SW480 (cell line): ENCODE results near the gene CKAP2L.
"Not testable (repeated sequence)": the region's sequence is repeated elsewhere in the genome, so short reads cannot be mapped to it uniquely, and the experiment has no call there.

Experiments used
- DNase-seq: peaks from one replicate; pipeline ENCODE4 v3.0.0-alpha.2; 2016; ENCODE audit warnings: low spot score

The CKAP2L gene

DNA sequence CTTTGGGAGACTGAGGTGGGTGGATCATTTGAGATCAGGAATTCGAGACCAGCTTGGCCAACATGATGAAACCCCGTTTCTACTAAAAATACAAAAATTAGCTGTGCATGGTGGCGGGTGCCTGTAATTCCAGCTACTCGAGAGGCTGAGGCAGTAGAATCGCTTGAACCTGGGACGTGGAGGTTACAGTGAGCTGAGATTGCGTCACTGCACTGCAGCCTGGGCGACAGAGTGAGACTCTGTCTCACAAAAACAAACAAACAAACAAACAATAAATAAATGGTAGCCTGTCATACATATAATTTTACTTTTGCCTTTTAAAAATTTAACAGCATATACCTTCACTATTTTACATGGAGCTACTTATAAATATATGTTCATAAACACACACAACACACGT lies 57.5 kb downstream of the CKAP2L start:
- DNase-seq, result not testable (repeated sequence)

GRCh38 chr2:112706170-112706664 lies 58.2 kb downstream of the CKAP2L start:
- DNase-seq, result peak; percentile 75

DNA sequence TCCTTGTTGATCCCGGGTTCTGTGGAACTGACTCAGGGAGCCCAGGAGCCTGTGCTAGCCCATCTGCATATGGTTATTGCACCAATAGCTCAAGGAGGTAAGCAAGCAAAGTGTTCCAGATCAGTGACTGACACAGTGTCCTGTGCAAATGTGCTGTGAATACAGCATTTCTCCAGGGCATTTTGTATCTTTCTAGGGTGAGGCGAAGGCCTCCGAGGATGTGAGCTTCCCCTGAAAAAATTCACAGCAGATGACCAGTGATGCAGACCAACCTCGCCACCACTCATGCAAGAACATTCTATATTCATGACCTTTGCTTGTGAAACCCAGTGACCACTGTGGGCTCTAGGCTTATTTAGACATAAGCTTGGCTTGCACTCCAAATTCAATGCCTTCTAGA lies 58.8 kb downstream of the CKAP2L start:
- no peak for DNase-seq

DNA sequence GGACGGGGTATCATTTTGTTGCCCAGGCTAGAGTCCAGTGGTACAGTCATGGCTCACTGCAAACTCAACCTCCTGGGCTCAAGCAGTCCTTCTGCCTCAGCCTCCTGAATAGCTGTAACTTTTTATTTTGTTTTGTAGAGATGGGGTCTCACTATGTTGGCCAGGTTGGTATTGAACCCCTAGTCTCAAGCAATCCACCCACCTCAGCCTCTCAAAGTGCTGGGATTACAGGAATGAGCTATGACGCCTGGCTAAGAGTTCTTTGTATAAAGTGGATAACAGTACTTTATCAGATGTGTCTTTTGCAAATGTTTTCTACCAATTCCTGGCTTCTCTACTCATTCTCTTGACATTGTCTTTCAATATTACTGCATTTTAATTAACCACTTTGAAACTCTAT lies 60.7 kb downstream of the CKAP2L start:
- no peak for DNase-seq

GRCh38 chr2:112701052-112701451 lies 63.4 kb downstream of the CKAP2L start:
- no peak for DNase-seq

DNA sequence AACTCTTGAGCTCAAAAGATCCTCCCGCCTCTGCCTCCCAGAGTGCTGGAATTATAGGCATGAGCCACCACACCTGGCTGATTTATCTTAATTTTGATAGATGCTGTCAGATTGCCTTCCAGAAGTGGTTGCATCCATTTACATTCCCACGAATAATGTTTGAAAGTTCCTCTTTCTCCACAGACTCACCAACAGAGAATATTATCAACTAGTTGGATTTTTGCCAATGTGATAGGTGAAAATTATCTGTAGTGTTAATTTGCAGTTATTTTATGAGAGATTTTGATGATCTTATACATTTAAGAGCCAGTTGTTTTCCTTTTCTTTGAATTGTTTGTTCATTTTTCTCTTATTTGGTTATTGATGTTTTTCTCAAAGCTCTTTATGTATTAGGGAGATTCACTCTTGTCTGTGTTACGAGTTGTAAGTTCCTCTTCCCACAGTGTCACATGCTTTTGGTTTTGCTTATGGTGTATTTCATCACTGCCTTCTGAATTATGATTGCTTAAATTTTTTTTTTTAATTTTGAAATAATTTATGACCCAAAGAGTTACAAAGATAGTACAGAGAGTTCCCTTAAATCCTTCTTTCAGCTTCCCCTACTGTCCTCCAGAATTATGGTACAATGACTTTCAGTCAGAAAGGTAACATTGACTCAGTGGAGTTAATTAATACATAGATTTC lies 64.3 kb downstream of the CKAP2L start:
- DNase-seq, result no peak

DNA sequence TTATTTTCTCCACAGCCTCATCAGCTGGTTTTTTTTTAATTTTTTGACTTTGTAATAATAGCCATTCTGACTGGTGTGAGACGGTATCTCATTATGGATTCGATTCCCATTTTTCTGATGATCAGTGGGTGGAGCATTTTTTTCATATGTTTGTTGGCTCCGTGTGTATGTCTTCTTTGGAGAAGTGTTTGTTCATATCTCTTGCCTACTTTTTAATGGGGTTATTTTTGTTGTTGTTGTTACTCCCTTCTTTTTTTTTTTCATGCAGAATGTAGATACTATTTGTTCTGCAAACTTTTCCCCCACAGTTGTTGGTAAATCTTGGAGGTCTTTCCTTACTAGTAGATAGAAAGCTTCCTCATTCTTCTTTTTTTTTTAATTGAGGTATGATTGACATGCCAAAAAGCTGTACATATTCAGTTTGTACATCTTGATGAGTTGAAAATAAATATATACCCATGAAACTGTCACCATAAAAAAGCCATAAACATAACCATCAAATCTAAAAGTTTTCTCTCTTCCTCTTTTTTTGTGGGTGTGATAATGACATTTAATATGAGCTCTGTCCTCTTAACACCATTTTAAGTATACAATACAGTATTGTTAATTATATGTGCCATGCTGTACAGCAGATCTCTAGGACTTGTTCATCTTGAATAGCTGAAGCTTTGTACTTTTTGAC lies 65.4 kb downstream of the CKAP2L start:
- DNase-seq, result no peak

DNA sequence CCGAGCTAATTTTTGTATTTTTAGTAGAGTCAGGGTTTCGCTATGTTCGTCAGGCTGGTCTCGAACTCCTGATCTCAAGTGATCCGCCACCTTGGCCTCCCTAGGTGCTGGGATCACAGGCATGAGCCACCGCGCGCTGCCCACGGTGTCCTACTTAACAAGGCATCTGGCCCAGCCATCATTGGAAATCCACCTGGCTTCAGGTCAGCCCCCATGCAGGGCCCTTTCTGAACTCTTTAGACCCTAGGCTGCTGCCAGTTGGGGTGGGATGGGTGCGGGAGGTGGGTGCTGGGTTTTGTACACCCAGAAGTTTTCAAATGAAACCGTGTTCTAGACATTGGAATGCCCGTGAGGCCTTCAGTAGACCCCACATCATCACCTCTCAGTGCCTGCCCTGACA lies 70.2 kb downstream of the CKAP2L start:
- no peak for DNase-seq

DNA sequence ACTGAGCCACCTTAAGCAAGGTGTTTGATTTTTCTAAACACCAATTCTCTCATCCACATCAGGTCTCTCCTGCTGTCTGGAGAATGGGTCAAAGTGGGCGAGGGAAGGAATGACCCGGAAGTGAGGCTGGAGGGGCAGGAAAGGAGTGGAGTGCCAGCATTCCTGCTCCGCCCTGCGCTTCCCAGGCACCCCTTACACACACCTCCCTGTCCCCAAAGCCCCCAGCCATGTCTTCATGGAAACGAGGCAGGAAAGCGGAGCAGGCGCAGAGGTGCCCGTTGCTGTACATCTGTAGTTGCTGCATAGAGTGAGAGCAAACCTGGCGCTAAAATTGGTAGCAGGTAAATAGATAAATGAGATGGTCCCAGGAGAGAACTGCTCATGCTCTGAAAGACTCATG lies 70.8 kb downstream of the CKAP2L start:
- DNase-seq, result no peak

GRCh38 chr2:112692918-112693317 lies 71.5 kb downstream of the CKAP2L start:
- peak; percentile 80 for DNase-seq

DNA sequence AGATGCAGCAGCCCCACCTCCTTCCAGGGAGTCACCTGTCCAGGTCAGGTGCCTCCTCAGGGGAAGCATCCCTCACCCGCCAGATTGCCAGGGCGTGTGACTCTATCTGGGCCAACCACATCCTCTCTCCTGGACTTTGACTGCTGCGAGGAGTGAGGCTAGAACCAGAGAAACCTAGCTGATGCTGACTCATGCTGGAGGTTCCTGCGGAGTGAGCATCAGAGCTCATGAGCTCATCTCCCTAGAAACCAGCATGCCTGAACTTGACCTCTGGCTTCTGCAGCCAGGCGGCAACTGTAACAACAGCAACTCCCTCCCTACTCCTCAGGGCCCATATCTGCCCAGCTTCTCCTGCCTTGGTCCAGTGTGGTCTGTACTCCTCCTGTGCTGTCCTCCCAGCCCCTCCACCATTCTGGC lies 71.9 kb downstream of the CKAP2L start:
- peak; percentile 99 for DNase-seq

DNA sequence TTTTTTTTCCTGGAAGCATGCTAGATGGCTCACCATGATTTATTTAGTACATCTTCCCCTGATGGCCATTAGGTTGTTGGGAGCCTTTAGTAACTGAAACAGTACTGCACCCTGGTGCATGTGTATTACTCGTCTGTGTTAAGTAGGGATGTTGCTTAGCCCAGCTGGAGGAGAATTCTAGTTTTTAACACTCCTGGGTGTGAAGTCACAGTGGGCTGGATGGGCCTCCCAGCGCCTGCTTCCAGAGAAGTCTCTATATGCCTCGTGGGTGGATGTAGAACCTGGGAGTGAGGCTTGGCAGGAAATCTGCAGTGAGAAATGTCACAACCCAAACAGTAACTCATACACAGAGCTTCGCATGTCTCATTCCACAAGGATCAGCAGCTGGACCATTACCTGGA lies 72.5 kb downstream of the CKAP2L start:
- DNase-seq, result peak; percentile 49

- DNase-seq, result peak; percentile 64
Observed at GRCh38 chr2:112690853-112691401, 73.5 kb downstream of the CKAP2L start.

DNA sequence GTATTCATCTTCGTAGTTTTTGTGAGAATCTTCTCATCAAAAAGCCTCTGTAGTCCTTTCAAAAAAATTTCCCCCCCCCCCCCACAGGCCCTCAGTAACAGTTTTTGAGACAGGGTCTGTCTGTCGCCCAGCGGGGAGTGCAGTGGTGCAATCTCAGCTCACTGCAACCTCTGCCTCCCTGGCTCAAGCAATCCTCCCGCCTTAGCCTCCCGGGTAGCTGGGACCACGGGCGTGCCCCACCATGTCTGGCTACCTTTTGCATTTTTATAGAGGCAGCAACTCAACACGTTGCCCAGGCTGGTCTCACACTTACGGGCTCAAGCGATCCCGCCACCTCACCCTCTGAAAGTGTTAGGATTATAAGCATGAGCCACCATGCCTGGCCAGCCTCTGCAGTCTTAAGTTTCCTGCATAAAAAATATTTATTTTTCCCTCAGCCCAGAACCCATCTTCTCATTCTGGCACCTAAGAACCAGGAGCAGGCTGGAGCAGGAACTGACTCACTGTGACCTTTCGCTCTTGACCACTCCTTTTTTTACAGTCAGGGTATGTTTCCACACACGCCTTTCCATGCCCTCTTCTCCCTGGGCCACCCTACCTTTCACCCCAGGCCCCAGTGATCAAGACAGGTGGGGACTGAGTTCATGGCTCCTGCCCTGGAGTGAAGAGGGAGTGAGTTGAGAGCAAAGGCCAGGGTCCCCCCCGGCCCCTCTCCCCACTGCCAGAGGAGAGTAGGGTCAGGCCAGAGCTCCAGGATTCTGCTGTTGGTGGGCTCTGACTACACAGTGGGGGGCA lies 76.1 kb downstream of the CKAP2L start:
- no peak for DNase-seq

- no peak for DNase-seq
Observed at GRCh38 chr2:112687522-112687921, 76.9 kb downstream of the CKAP2L start.
